ENCODE data around the gene SEMA5A.
"Not testable (repeated sequence)": the region's sequence is repeated elsewhere in the genome, so short reads cannot be mapped to it uniquely, and the experiment has no call there.

Gene SEMA5A

DNA sequence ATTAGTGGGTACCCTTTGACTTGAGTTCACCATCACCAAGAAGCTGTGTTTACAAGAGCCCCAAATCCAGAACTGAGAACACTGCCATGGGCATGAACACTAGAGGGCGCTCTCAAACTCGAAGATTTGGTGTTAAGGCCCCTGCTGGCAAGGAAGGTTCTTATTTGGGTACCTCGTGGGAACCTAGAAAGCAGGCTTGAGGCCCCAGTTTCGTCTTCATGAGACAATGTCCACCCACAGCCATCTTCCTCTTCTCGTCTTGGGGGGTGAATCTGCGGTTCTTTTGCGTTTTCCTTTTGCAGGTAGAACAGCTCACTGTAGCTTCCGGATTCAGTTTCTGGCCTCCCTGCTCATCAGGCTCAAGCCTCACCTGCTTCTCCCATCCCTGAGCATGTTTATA lies 184.0 kb downstream of the SEMA5A start:
- DNase-seq (ENCODE audit: low read depth in 2 of 2), result peak; percentile 13 to 16

- no peak for DNase-seq (ENCODE audit: low read depth in 2 of 2)
Measured at GRCh38 chr5:9358961-9359685, 186.8 kb downstream of the SEMA5A start.

DNA sequence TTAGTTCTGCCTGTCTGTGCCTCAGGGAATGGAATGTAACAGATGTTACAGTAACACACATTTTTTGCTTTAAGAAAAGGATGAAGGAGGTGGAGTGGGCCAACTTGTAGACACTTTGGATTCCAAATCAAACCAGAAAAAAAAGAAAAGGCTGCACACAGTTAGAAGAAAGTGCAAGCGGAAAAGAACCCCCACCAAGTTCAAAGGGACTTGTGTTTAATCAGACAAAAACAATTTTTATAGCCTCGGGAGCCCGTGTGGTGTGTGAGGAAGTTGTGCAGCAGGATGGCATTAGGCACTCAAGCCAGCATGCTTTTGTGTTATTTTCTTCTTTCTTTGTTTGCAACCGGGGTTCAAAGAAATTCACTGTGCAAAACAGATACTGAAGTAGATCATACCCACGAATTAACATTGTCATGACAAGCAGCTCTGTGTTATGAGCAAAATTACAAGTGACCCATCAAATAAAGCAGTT lies 189.5 kb downstream of the SEMA5A start:
- no peak for DNase-seq (ENCODE audit: low read depth in 2 of 2)

DNA sequence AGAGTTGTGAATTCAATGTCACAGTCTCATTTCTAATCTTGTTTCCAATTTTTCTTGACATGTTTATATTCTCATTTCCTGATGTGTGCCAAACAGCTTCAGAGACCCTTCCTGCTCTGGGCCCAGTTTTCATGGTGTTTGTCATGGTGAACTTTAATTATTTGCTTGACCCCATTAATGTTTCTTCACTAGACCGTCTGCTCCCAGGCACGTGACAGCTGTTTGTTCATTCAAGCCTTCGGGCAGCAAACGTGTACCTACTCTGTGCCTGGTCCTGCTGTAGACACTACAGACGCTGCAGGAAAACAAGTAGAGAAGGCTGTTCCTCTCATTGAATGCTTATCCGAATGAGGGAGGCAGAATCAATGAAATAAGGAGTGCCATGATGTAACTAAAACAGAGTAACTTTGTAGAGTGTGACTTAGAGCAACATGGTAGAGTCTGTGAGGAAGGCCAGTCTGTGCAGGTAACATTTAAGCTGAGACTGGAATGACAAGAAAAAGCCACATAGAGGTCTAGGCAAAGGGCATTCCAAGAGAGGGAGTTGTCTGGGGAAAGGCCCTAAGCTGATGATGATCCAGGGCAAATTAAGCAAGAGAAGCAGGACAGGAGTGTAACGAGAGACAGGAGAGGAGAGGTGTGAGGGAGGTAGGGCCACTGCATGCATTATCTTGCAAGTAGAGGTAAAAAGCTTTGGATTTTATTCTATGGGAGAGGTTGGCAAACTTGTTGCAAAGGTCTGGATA lies 191.4 kb downstream of the SEMA5A start:
- no peak for DNase-seq (ENCODE audit: low read depth in 2 of 2)

GRCh38 chr5:9353048-9353447 lies 192.8 kb downstream of the SEMA5A start:
- not testable (repeated sequence) for DNase-seq (ENCODE audit: low read depth in 2 of 2)

- DNase-seq (ENCODE audit: low read depth in 2 of 2), result no peak
Measured at GRCh38 chr5:9351546-9351945, 194.3 kb downstream of the SEMA5A start.

DNA sequence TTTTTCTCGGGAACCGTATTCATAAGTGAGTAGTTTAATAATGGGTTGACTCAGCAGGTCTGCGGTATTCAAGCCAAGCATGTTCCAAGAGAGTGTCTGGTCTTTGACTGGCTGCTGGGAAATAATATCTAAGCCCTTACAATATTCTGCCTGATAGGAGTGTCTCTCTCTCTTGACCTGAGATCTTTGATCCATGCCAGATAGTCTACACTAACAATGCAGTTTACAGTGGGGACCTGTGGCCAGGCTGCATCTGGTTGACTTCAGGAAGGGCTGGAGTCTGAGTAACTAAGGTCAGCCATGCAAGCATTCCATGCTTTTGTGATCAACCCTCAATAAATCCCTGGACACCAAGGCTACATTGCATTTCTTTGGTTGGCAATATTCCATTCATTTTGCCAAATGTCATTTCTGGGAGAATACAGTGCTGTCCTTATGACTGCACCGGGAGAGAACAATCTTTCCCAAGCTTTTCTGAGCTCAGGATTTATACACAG lies 195.5 kb downstream of the SEMA5A start:
- no peak for DNase-seq (ENCODE audit: low read depth in 2 of 2)

DNA sequence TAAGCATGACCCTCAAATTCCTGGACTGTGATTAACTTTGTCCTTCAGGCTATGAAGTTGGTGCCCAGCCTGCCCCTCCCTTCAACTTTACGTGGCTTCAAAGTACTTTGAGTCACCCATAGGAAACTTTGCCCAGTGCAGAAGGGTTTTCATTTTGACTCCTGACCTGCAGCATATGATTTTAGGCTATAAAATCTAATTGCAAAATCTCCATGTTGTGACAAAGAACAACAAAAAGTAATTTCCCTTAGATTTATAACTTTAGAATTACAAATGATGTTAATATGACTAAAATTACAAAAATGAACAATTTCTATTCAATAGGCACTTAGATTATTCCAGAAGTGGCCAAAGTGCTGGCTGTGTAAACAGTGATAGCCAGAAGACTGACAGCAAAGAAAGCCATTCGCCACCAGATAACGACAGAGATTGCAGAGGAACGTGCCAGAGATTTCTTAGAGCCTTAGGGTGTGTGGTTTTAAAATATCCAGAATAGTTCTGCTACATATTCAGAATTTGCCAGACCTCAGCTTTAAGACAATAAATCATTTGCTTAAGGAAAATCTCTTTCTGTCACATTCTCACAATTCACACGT lies 197.4 kb downstream of the SEMA5A start:
- no peak for DNase-seq (ENCODE audit: low read depth in 2 of 2)

DNA sequence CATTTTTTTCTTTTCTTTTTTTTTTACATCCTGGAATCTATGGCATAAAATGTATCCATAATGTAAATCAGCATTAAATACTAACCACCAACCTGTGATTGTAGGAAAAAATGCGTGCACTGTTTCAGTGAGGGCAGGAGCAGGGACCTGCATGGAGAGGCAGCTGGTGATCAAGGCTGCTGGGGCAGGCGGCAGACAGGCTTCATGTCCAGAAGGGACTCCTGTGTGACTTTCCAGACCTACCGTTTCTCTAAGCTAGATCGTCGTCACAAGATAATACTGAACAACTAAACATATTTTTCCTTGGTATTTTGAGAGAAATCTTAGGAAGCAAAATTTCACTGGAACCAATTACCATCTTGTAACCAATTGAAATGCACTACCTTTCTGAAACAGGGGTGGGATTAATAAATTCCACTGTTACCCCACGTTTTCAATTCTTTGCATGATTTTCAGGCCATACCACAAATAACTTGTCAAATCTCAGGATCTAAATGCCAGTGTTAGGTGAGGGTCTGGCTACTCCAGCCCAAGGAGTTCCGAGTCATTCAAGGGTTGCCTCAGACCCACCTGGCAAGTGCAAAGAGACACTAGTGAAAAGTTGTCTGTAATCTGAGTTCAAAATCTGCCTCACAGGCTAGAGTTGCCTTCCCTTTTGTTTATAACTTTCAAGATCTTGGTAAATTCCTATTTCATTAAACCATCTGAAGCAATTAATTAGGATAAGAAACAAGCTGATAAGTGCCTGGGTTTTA lies 198.2 kb downstream of the SEMA5A start:
- no peak for DNase-seq (ENCODE audit: low read depth in 2 of 2)

GRCh38 chr5:9347032-9347431 lies 198.8 kb downstream of the SEMA5A start:
- no peak for DNase-seq (ENCODE audit: low read depth in 2 of 2)

DNA sequence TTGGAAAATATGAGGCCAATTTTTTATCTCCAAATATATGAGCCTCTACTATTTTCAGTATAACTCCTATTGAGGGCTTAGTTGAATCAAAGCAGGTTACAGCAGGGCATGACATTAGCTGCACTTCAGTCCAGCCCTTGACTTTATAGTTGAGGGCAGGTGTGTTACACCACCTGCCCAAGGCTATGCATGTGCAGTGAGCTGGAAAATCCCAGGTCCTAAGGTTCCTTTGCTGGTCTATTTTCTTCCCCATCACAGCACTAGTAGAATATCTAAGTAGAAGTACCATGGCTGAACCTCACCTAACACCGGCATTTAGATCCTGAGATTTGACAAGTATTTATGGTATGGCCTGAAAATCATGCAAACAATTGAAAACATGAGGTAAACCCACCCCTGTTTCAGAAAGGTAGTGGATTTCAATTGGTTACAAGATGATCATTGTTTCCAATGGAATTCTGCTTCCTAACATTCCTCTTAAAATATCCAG lies 201.1 kb downstream of the SEMA5A start:
- no peak for DNase-seq (ENCODE audit: low read depth in 2 of 2)

DNA sequence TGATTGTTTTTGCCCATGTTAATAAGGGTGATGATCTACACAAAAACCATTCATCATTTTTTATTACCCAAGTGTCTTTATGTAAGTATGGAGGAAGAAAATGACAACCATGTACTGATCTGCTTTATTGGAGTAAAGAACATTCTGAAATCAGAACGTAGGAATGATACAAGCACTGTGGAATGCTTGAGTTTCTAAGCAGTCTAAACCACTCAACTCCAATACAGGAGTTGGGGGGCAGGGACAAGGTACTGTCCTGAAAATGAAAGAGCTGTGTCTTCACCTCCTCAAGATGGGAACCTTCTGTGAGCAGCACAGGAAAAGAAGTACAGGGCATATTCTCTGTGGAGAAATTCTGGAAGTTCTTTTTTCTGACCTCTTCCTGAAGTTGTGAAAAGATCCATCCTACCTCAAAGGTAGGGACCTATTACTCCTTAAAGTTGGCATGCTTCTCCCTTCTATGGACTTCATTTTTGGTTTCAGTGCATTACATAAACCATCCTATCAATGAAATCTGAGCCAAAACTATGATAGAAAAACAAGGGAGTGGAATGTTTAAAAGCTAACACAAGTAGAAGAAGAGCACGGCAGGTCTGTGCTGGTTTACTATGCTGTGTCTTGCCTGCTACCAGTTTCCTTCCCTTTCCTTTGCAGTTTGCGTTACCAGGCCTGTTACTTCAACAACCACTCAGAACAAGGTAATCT lies 202.6 kb downstream of the SEMA5A start:
- no peak for DNase-seq (ENCODE audit: low read depth in 2 of 2)

DNA sequence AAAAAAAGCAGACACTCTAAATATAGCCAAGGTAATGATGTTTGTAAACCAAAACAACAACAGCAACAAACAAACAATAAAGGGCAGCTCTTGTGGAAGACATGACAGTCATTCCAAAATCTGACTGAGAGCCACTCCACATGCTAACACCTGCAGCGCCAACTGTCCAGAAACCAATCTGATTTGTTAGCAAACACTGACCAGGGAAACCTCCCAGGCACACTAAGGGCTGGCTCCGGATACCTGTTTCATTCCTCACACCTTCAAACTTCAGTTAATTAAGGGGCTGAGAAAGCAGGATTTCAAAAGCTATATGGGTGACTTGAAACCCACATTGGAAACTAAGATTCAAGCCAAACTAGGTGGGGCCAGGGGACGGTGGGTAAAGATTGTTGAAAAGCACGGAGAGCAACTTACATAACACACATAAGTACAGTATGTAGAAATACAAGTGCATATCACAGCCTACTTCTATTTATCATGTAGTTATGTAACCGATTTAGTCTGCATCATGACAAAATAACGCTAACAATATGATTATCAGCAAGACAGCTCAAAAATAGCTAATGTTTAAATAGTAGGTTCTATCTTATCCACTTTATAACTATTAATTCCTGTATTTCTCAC lies 203.6 kb downstream of the SEMA5A start:
- DNase-seq (ENCODE audit: low read depth in 2 of 2), result no peak

DNA sequence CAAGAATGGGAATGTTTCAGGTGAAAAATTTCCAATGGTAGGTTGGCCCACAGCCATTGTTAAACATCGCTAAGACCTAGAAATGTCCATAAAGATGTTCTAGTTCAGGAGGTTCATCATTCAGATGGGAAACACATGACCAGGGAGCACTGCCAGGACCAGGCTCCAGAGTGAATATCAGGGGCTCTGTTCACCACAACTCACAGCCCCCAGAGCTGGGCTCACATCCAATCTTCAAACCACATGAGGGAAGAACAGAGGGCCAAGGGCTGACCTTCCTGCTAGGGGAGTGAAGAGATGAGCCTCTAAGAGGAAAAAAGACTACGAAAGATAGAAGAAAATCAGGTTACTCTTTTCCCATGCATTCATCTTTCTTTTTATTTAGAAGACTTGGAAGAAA lies 205.8 kb downstream of the SEMA5A start:
- no peak for DNase-seq (ENCODE audit: low read depth in 2 of 2)

GRCh38 chr5:9339206-9339818 lies 206.6 kb downstream of the SEMA5A start:
- peak in 1 of 2 donors; percentile 1 for DNase-seq (ENCODE audit: low read depth in 2 of 2)

- DNase-seq (ENCODE audit: low read depth in 2 of 2), result no peak
Measured at GRCh38 chr5:9338796-9339195, 207.1 kb downstream of the SEMA5A start.

- no peak for DNase-seq (ENCODE audit: low read depth in 2 of 2)
Measured at GRCh38 chr5:9337928-9338595, 207.8 kb downstream of the SEMA5A start.

- no peak for DNase-seq (ENCODE audit: low read depth in 2 of 2)
Measured at GRCh38 chr5:9335754-9336495, 209.9 kb downstream of the SEMA5A start.

DNA sequence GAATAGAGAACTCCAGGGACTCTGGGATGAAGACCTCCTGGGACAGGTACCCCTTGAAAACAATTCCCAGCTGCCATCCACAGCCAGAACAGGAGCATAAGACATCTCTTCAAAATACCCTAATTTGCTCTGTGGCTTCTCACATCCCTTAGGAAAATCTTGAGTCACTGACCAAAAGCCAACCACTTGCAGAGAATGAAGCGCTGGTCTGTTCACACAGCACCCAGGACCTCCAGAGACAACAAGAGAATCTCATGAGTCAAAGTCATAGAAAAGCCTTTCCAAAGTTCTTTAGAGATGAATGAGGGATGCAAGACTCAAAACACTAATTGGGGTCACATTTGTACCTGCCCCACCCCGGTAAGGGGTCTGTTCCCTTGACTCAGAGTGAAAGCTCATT lies 210.6 kb downstream of the SEMA5A start:
- DNase-seq (ENCODE audit: low read depth in 2 of 2), result no peak
